Activated CD4-positive, alpha-beta T cell treated with anti-CD3 and anti-CD28 coated beads, Interleukin-2, amount 10 ng/mL, durations not matched to agents 7 days and 5 days (primary cell): ENCODE data around the gene DENND5B. TPM values are rescaled to one million over a fixed set of nuclear protein-coding genes. Genes with fewer than 3 reads are reported as not detected.
"Not testable (repeated sequence)": the region's sequence is repeated elsewhere in the genome, so short reads cannot be mapped to it uniquely, and the experiment has no call there.

Experiments used
- CTCF ChIA-PET: fragments of 350-600 bp; sonication (Branson Sonifier 250); formaldehyde crosslinking; loops from one replicate; lab custom pipeline; 2021; ENCODE audit warnings: antibody characterized with exemption; lab: Charles Lee
- POLR2A ChIA-PET: fragments of 350-600 bp; sonication (Branson Sonifier 250); formaldehyde crosslinking; loops from one replicate; lab custom pipeline; 2021; ENCODE audit warnings: antibody characterized with exemption; lab: Charles Lee
- DNase-seq: peaks from one replicate; pipeline ENCODE4 v3.0.0-alpha.2; 2020
- H3K27ac Mint-ChIP-seq: one replicate; pipeline ENCODE4 v1.8.0; 2021; ENCODE audit warnings: mild to moderate bottlenecking, moderate library complexity, mixed read lengths
- H3K27me3 Mint-ChIP-seq: one replicate; pipeline ENCODE4 v1.8.0; 2021; ENCODE audit warnings: mixed read lengths
- H3K36me3 Mint-ChIP-seq: one replicate; pipeline ENCODE4 v1.8.0; 2021; ENCODE audit warnings: low read depth, mixed read lengths
- H3K4me1 Mint-ChIP-seq: one replicate; pipeline ENCODE4 v1.8.0; 2021; ENCODE audit warnings: mixed read lengths
- H3K4me3 Mint-ChIP-seq: one replicate; pipeline ENCODE4 v1.8.0; 2021; ENCODE audit warnings: mild to moderate bottlenecking, moderate library complexity, mixed read lengths
- H3K9me3 Mint-ChIP-seq: one replicate; pipeline ENCODE4 v1.8.0; 2021; ENCODE audit warnings: mixed read lengths
- total RNA-seq, 2 experiments: library from RNA; stranded (reverse); gene quantifications; one replicate each; pipeline ENCODE4 v1.2.3, GENCODE V29; 2021

DENND5B gene
- total RNA-seq, 2 experiments from 2014 or later = 0.15 to 0.20 TPM

DNA sequence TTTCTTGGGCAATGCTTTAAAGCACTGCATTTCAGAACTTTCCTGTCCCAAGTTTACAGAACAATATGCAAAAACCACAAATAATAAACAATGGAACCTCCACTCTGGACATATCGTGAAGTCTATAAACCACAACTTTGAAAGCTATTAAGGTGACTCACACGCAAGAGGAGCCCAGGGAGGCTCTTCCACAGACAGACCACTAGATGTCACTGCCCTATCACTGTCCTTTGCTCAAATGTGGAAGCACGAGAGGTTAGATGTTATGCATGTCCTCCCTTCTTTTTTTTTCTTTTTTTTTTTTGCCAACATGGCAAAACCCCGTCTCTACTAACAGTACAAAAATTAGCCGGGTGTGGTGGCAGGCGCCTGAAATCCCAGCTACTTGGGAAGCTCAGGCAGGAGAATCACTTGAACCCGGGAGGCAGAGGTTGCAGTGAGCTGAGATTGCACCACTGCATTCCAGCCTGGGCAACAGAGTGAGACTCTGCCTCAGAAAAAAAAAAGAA, 187.8 kb downstream of the DENND5B start:
- peak; percentile 66 for DNase-seq
- H3K36me3 Mint-ChIP-seq, POLR2A ChIA-PET, H3K9me3 Mint-ChIP-seq, H3K27ac Mint-ChIP-seq, H3K4me1 Mint-ChIP-seq, H3K27me3 Mint-ChIP-seq, H3K4me3 Mint-ChIP-seq: not testable (repeated sequence)
- CTCF ChIA-PET = interaction anchor here (0.6 to 1.4 kb wide), 13 partner anchors 13 to 785 kb away, joined by 3 to 5 read pairs (median 3); no protein-coding TSS in a partner anchor

DNA sequence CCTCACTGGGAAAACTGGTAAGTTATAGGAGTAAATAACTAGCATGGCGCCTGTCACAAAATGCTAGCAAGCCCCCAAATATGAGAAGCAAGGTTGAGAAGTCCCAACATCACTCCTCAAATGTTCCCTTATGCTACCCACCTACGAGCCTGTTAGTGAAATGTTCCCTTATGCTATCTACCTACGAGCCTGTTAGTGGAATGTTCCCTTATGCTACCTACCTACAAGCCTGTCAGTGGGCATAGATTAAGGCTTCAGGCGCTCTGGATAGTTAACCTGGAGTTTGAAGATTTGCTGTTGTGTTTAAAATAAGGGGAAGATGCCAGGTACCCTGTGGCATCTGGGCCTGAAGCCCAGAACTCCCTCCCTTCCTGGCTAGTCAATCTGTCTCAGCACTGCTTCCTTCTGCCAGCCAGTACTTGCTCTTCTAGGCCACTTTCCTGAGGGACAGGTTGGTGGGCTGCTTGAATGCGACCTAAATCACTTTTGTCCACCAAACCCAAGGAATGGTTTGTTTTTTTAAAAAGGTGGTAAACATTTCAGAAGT, 197.9 kb downstream of the DENND5B start:
- Mint-ChIP-seq H3K27me3 (peaks cover 2% of the 10 kb centered on the region), H3K36me3 (no peaks in the 10 kb centered on the region), H3K4me1 (no peaks in the 10 kb centered on the region), H3K9me3 (no peaks in the 10 kb centered on the region), H3K27ac (no peak overlapping the region), H3K4me3 (no peak overlapping the region)
- ChIA-PET POLR2A (no interaction called here), CTCF (no interaction called here)
- no peak for DNase-seq

DNA sequence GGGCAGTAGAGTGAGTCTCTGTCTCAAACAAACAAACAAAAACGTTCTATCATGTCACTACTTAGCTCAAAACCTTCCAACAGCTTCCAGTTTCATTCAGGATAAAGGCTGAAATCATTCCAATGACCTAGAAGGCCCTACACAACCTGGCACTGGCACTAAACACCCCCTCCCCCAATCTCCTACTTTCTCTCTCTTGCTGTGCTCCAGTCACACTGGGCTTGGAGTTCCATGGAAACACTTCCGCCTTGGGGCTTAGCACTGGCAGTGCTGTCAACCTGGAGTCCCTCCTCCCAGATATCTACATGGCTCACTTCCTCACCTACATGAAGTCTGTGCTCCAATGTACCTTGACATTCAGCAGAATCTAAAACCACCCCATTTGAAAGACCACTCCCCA, 199.9 kb downstream of the DENND5B start:
- Mint-ChIP-seq H3K9me3 (no peaks in the 10 kb centered on the region), H3K27me3 (peaks cover 6% of the 10 kb centered on the region), H3K27ac (no peak overlapping the region), H3K4me3 (no peak overlapping the region), H3K36me3 (no peaks in the 10 kb centered on the region), H3K4me1 (no peaks in the 10 kb centered on the region)
- ChIA-PET POLR2A (interaction anchor here (0.6 kb wide), 1 partner anchor 24 kb away, joined by 10 read pairs; no protein-coding TSS in a partner anchor), CTCF (no interaction called here)
- DNase-seq = no peak

DNA sequence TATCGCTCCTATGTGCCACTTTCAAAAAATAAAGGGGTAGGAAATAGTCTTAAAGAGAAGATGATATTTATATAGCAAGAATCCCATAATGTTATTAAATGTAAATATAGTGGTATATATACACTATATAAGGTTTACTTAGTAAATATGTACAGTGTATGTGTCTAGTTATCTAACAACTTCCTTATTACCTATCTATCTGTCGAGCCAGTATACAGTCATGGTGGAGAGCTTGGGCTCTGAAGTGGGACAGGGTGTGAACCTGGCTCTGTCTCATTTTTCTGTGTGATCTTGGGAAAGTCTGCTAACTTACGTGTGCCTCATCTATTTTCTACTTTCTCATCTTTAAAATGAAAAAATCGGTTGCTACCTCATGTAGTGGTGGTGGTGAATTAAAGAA, 202.2 kb downstream of the DENND5B start:
- DNase-seq = no peak
- H3K36me3 Mint-ChIP-seq = no peaks in the 10 kb centered on the region
- ChIA-PET CTCF (no interaction called here), POLR2A (no interaction called here)
- peaks cover 6% of the 10 kb centered on the region for H3K27me3 Mint-ChIP-seq
- no peaks in the 10 kb centered on the region for H3K4me1 Mint-ChIP-seq
- no peak overlapping the region for H3K27ac Mint-ChIP-seq
- no peaks in the 10 kb centered on the region for H3K9me3 Mint-ChIP-seq
- H3K4me3 Mint-ChIP-seq = no peak overlapping the region

DNA sequence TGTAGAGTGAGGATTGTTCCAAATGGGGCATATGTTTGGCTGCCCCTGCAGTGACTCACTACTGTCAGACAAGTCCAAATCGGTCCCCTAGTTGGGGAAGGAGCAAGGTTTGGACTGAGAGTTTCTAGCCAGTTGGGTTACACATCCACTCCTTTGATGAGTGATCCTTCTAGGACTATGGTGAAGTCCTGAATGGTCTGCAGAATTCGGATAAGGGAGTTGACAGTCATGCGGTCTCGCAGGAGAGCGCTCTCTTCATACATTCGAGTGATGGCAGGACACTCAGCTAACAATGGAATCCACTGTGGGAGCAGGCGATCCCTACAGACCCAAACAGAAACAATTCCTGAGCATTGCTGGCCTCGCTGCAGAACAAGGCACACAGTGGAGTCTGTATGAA, 203.5 kb downstream of the DENND5B start:
- CTCF ChIA-PET = interaction anchor here (0.7 kb wide), 1 partner anchor 475 kb away, joined by 5 read pairs; no protein-coding TSS in a partner anchor
- POLR2A ChIA-PET = interaction anchor here (0.7 kb wide), 1 partner anchor 18 kb away, joined by 3 read pairs; no protein-coding TSS in a partner anchor
- no peak for DNase-seq

DNA sequence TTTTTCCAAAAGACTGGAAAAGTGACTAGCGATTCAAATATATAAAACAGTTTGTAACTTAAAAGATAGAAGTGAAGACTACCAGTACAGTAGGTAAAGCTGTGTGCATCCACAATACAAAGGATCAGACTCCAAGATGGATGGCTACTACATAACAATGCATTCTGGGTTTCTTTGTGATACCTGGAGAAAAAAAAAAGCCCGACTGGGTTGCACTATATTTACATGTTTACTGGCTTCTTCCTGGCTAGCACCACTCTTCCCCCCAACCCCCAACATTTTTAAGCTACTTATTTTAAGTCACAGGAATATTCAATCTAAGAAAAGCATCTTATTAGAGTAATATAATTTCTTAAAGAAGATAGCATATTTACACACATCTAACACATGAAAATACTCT, 203.9 kb downstream of the DENND5B start:
- H3K4me3 Mint-ChIP-seq = no peak overlapping the region
- H3K36me3 Mint-ChIP-seq = no peaks in the 10 kb centered on the region
- no peaks in the 10 kb centered on the region for H3K4me1 Mint-ChIP-seq
- H3K27ac Mint-ChIP-seq = no peak overlapping the region
- no peaks in the 10 kb centered on the region for H3K9me3 Mint-ChIP-seq
- POLR2A ChIA-PET = interaction anchor here (0.7 kb wide), 1 partner anchor 18 kb away, joined by 3 read pairs; no protein-coding TSS in a partner anchor
- CTCF ChIA-PET = no interaction called here
- peaks cover 6% of the 10 kb centered on the region for H3K27me3 Mint-ChIP-seq
- DNase-seq = no peak

More for the DNA sequence above, 203.5 kb downstream of the DENND5B start:
- no peak overlapping the region for H3K4me3 Mint-ChIP-seq
- H3K9me3 Mint-ChIP-seq = no peaks in the 10 kb centered on the region
- H3K4me1 Mint-ChIP-seq = no peaks in the 10 kb centered on the region
- no peaks in the 10 kb centered on the region for H3K36me3 Mint-ChIP-seq
- H3K27ac Mint-ChIP-seq = no peak overlapping the region
- peaks cover 6% of the 10 kb centered on the region for H3K27me3 Mint-ChIP-seq

DNA sequence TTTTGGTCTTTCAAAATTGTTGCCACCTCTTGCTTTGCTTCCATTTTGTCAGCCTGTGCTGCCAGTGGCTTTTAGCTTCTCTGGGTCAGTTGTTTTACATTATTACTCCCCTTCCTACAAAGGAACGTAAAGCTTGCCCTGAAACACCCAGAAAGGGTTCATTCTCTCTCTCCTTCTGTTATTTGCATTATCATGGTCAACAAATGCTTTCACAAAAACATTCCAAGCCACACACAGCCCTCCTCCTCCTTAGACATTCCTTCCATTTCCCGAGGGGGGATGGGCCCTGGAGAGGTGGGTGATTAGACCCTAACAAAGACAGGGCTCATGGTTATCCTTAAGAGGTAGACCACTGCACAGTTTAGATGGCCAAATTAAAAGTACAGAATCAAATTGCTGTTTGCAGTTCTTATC, 204.6 kb downstream of the DENND5B start:
- Mint-ChIP-seq H3K4me1 (no peaks in the 10 kb centered on the region), H3K9me3 (no peaks in the 10 kb centered on the region), H3K27ac (no peak overlapping the region), H3K36me3 (no peaks in the 10 kb centered on the region), H3K27me3 (peaks cover 6% of the 10 kb centered on the region), H3K4me3 (no peak overlapping the region)
- POLR2A ChIA-PET = no interaction called here
- CTCF ChIA-PET = no interaction called here
- no peak for DNase-seq

DNA sequence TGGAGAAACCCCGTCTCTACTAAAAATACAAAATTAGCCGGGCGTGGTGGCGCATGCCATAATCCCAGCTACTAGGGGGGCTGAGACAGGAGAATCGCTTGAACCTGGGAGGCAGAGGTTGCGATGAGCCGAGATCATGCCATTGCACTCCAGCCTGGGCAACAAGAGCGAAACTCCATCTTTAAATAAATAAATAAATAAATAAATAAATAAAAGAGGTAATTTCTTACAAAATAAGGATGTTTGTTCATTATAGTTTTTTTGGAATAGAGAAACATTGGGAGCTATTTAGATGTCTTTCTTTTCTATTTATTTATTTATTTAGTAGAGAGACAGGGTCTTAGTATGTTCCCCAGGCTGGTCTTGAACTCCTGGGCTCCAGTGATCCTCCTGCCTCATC, 213.7 kb downstream of the DENND5B start:
- CTCF ChIA-PET, H3K27ac Mint-ChIP-seq, H3K9me3 Mint-ChIP-seq, POLR2A ChIA-PET, H3K4me1 Mint-ChIP-seq, H3K4me3 Mint-ChIP-seq, H3K36me3 Mint-ChIP-seq, DNase-seq, H3K27me3 Mint-ChIP-seq: not testable (repeated sequence)

DNA sequence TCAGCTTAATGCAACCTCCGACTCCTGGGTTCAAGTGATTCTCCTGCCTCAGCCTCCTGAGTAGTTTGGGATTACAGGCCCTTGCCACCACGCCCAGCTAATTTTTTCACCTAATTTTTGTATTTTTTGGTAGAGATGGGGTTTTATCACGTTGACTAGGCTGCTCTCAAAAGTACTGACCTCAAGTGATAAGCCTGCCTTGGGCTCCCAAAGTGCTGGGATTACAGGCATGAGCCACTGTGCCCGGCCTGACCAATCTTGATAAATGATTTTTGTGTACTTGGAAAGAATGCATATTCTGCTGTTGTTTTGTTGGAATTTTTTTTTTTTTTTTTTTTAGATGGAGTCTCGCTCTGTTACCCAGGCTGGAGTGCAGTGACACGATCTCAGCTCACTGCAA, 215.5 kb downstream of the DENND5B start:
- POLR2A ChIA-PET, H3K9me3 Mint-ChIP-seq: not testable (repeated sequence)

DNA sequence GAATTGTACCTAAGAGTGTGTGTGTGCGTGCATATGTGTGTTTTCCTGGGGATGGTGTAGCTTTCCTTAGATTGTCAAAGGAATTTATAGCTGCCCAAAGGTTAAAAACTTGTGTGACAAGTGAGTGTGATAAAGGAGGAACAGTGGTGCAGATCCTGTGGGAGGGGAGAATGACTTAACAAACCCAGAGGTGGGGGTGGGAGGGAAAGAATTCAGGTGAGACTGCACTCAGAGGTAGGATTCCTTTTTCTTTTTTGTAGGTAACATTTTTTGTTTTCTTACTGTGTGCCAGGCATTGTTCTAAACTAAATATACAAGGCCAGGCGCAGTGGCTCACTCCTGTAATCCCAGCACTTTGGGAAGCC, 219.7 kb downstream of the DENND5B start:
- DNase-seq = no peak
- ChIA-PET CTCF (no interaction called here), POLR2A (no interaction called here)
- Mint-ChIP-seq H3K4me1 (no peaks in the 10 kb centered on the region), H3K9me3 (no peaks in the 10 kb centered on the region), H3K27me3 (peaks cover 5% of the 10 kb centered on the region), H3K27ac (no peak overlapping the region), H3K4me3 (no peak overlapping the region), H3K36me3 (no peaks in the 10 kb centered on the region)

More for the DNA sequence above, 215.5 kb downstream of the DENND5B start:
- not testable (repeated sequence) for H3K27me3 Mint-ChIP-seq, H3K36me3 Mint-ChIP-seq, H3K27ac Mint-ChIP-seq, DNase-seq, H3K4me3 Mint-ChIP-seq, H3K4me1 Mint-ChIP-seq
- CTCF ChIA-PET = interaction anchor here (0.6 to 1.2 kb wide), 2 partner anchors 9 to 411 kb away, joined by 3 read pairs; no protein-coding TSS in a partner anchor

DNA sequence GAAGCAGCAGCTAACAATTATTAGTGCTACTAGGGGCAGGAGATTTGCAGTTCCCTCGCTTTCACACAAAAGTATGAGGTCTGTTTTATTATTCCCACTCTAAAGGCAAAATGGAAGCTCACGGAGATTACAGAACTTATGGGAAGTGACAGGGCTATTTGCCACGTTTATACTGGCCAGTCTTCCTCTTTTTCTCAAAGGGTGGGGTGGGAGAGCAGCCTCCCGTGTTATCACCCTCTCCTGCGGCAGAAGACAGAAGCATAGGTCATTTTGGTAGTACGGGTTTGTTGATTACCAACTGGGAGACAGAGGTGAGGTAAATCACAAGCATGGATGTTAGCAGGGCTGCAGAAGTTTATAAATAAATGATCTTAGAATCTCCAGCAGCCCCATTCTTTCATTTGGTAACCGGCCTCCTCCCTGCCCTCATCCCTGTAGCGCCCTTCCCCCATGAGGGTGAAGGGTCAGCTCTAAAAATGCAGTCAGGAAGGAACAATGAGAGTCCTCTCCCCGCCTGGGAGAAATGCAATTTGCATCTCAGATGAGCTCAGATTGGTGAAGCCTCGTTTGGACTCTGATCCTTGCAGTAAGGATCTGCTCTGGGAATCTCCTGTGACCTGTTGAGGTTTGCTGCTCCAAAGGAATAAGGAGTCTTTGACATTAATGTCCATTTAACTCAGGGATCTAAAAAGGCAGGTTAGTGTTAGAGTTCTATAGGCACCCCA, 220.2 kb downstream of the DENND5B start:
- CTCF ChIA-PET = interaction anchor here (0.6 kb wide), 1 partner anchor 32 kb away, joined by 3 read pairs; no protein-coding TSS in a partner anchor
- no peaks in the 10 kb centered on the region for H3K36me3 Mint-ChIP-seq
- H3K27ac Mint-ChIP-seq = no peak overlapping the region
- no peaks in the 10 kb centered on the region for H3K9me3 Mint-ChIP-seq
- H3K4me1 Mint-ChIP-seq = no peaks in the 10 kb centered on the region
- H3K4me3 Mint-ChIP-seq = no peak overlapping the region
- POLR2A ChIA-PET = no interaction called here
- DNase-seq = no peak
- peaks cover 5% of the 10 kb centered on the region for H3K27me3 Mint-ChIP-seq

DNA sequence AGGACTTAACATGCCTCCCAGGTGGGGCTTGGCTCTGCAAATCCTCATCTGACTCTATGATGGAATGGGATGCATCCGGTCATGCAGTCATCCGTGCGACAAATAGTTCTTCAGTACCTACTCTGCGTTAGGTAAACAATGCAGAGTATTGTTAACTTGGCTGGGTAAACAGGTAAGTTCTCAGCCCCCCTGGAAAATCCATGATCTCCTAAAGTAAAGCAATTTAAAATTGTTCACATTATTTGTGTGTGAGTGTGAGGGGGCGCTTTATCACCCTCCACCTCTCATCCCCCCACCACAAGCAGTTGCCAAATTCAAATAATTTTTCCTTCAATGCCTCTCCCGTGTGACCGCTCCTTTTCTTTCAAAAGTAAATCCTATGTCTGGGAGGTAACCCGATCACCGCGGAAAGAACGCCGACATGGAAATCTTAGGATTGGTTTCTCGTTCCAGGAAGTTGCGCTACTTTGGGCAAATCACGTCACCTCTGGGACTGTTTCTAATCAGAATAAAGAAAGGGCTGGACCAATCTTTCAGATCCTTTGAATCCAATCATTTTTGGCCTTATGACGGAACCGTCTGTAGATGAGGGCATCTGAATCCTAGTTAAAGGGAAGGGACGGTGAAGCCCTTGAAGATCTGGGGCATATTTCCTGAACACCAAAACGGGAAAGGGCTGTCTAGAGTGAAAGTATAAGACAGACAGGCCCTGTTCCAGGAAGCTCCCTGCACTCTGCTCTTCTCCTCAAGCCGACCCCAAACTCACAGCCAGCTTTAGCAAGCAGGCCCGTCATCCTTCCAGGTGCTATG, 221.0 kb downstream of the DENND5B start:
- no peak overlapping the region for H3K4me3 Mint-ChIP-seq
- ChIA-PET POLR2A (no interaction called here), CTCF (interaction anchor here (0.6 kb wide), 1 partner anchor 33 kb away, joined by 3 read pairs; no protein-coding TSS in a partner anchor)
- H3K27ac Mint-ChIP-seq = no peak overlapping the region
- no peak for DNase-seq
- H3K4me1 Mint-ChIP-seq = no peaks in the 10 kb centered on the region
- no peaks in the 10 kb centered on the region for H3K9me3 Mint-ChIP-seq
- peaks cover 6% of the 10 kb centered on the region for H3K27me3 Mint-ChIP-seq
- no peaks in the 10 kb centered on the region for H3K36me3 Mint-ChIP-seq
